CD4-positive, alpha-beta T cell treated with Interleukin-12 subunit alpha and Interleukin-12 subunit beta, for 1 hour (primary cell): Measurements from ENCODE around the gene BCAS1.
"Not testable (repeated sequence)": the region's sequence is repeated elsewhere in the genome, so short reads cannot be mapped to it uniquely, and the experiment has no call there.

ENCODE experiments used
- DNase-seq: peaks from one replicate; pipeline ENCODE4 v3.0.0-alpha.2; 2020

The BCAS1 gene

GRCh38 chr20:53981130-53981529 lies 89.3 kb downstream of the BCAS1 start:
- DNase-seq, result no peak

DNA sequence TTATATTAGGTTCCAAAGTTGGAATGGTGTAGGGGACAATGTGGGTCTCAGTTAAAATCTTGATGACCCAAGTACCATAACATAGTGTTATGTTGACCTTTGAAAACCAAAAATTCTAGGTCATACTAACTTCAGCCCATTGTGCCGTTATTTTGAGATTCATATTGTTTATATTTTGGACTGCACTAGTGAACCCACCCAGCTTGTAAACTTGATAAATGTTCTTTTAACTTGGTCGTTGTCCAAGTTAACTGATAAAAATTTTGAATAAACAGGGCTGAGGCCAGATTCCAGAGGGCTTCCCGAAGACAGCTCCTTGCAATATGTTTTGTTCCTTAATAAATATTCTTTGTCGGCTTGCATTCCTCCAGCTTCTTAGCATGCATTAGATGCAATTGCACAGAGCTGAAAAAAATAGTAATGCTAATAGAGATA lies 90.3 kb downstream of the BCAS1 start:
- no peak for DNase-seq

- no peak for DNase-seq
Observed at GRCh38 chr20:53978497-53978896, 91.9 kb downstream of the BCAS1 start.

DNA sequence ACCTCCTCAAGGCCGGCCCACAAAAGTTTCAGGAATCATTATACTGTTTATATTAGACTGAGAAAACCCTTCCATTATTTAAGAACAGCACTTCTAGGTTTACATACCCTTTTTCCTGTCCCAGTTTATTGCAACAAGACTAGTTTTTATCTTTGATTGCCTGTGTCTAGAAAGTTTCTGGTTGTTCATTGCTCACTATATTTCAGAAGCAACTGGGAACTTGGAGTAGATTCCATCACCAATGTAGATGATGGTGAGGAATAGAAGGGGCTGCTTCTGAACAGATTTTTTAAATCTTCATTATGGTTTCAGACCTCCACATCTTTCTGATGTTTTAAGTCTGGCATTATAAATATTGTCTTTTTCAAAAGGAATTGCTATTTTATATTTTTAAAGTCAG lies 93.0 kb downstream of the BCAS1 start:
- DNase-seq, result no peak

DNA sequence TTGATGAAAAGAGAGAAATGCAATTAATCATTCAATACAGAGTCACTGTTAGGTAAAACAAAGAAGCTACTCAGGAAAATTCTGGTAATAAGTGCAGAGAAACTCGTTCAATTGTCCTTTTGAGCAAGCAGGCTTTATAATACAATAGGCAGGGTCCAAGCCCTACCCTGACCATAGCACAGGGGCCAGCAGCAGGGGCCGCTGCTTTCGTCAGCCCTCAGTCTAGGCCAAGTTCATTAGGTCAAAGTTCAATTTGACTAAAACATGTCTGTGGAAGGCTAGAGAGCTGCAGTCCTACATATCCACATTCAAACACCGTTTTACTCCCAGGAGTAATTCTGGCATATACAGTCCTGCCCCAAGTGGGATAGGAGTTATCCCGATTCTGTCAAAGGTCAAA lies 94.6 kb downstream of the BCAS1 start:
- no peak for DNase-seq

DNA sequence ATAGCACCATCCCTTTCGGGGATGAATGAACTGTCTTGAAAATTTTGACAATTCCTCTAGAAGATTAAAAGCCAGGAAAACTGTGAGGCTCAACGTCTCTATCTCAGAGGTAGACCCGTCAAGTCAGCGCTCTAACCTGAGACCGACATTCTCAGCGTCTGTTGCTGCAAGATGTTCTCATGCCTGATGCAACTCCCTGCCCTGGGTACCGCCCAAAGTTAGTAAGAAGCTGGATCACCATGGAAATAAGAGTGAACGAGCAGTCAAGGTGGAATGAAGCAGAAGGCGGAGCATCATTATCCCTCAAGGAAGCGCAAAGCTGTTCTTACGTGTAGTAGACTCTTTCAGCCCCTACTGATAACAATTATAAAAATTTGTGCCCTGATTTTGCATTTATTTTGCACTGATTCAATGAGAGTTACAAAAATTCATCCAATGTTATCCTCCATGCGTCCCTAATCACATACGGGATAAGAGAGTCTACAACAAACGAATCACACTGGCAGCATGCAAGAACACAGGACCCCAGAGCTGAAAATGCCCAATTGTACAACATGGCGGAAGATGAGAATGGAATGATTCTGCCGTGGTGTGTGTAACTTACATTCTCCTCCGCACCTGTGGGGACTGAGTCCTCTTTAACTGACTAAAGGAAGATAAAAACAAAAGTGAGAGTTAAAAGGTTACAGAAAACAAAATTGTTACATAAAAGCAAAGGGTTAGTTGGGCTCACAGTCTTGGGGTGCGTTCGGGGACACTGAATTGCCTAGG lies 95.4 kb downstream of the BCAS1 start:
- DNase-seq, result no peak

DNA sequence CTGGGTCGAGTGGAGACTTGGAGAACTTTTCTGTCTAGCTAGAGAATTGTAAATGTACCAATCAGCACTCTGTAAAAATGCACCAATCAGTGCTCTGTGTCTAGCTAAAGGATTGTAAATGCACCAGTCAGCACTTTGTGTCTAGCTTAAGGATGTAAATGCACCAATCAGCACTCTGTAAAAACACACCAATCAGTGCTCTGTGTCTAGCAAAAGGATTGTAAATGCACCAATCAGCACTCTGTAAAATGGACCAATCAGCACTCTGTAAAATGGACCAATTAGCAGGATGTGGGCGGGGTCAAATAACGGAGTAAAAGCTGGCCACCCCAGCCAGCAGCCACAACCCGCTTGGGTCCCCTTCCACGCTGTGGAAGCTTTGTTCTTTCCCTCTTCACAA lies 96.5 kb downstream of the BCAS1 start:
- DNase-seq, result not testable (repeated sequence)

- no peak for DNase-seq
Observed at GRCh38 chr20:53972179-53972578, 98.2 kb downstream of the BCAS1 start.

DNA sequence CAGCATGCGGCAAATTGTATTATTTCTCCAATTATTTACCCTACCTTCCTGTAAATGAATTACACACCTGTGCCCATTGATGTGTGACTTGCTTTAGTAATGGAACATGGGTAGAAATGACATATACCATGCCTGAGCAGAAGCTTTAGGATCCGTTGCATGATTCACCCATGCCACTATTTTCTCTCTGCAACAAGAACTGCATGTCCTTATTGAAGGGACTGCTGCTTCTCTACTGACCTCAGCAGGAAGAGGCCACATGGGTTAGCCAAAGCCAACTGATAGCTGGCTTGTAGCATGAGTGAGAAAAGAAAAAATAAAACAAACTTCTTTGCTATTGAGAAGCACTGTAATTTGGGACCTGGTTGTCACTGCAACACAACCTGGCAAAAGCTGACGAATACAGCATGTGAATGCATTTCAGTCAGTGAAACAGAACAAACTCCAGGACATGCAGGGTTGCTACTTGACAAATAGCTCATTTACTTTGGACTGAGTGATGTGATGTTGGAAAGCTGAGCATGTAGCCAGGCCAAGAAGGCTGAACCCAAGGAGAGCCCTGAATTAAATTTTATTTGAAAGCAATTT lies 99.2 kb downstream of the BCAS1 start:
- no peak for DNase-seq

- no peak for DNase-seq
Observed at GRCh38 chr20:53970232-53970631, 100.2 kb downstream of the BCAS1 start.

DNA sequence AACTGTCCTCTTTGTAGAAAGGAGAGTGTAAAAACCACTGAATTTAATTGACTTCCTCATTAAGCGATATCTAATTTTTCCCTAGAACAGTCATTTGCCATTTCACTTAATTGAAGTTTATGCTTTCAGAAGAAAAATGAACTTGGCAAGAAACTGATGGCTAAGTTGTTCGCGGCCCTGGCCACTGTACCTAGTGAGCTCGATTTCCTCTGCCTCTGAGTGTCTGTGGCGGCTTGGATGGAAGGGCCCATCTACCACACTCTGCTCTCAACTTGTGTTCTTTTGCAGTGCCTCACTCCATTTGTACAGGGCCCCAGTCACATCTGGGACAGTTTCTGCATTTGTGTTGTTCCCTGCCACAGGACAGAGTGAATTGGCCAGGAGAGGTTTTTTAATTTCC lies 102.9 kb downstream of the BCAS1 start:
- no peak for DNase-seq

DNA sequence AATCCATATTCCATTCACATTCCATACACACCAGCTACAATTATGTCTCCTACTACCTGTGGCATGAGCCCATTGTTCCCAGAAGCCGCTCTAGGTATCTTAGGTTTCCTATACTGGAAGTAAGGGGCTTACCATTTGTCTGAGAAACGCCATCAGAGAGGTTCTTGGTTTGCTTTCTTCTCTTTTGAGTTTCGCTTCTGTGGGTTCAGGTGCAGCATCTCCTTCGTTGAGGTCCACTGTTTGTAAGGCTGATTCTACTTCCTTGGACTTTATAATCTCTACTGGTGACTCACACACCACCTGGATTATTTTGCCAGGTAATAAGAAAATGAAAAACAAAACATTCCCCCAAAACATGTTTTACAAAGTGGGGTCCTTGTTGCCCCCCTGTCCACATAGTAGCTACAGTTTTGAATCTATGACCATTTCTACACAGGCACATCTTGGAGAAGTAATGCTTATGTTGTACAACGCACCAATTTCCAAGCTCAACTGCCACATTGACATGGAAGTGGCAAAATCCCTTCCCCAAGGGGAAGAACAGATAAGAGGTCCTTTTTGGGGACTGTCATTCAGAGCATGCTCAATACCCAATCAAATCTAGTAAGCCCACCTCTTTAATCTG lies 103.5 kb downstream of the BCAS1 start:
- no peak for DNase-seq

- DNase-seq, result no peak
Observed at GRCh38 chr20:53964501-53965253, 105.7 kb downstream of the BCAS1 start.

DNA sequence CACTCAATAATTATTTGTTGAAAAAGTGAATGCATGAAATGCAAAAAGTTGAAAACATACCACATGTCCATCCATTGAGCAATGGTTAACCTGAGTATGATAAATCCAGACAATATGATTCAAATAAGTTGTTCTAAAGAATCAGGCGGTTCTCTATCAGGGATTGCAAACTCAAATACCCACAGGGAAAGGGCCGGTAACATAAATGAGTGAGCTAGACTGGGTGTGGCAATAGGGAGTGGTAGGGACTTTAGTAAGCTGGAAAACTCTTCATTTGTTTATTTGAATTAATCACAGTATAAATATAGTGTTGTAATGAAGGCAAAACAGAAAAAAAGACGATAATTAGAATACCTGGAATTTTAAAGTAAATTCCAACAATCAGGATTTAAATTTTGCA lies 106.3 kb downstream of the BCAS1 start:
- DNase-seq, result no peak

DNA sequence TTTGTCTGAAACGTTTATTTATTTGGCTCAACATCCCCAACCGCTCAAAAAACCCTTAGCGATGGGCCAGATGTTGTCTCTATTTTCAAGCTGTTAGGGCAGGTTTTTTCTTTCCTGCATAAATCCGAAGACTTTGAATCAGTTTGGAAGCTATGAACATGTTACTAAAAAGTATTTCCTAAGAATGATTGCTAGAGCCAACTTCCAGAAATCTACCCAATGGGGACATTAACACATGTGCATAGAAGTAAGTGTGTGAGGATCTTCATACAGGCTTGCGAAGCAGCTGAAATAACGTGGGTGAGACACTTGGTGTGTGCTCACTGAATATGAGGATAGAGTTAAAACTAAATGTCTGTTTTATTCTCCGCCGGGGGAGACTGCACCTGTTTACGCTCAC lies 106.8 kb downstream of the BCAS1 start:
- DNase-seq, result no peak

- DNase-seq, result no peak
Observed at GRCh38 chr20:53962388-53962787, 108.0 kb downstream of the BCAS1 start.

DNA sequence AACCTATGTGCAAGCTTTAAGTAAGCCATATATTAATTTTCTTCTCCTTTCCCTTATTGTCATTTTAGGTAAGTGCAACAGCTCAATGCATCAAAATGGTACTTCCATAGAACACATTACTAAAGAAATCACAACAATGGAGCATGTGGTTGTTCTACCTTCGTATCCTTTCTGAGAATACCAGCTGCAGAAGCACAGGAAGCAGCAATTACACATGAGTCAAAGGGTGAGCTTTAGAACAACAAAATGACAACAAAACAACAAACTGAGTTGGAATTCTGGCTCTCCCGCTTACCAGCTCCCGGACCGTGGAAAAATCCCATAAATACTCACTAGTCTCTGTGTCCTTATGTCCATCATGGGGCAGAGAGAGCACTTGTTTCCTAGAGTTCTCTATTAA lies 108.9 kb downstream of the BCAS1 start:
- DNase-seq, result no peak

DNA sequence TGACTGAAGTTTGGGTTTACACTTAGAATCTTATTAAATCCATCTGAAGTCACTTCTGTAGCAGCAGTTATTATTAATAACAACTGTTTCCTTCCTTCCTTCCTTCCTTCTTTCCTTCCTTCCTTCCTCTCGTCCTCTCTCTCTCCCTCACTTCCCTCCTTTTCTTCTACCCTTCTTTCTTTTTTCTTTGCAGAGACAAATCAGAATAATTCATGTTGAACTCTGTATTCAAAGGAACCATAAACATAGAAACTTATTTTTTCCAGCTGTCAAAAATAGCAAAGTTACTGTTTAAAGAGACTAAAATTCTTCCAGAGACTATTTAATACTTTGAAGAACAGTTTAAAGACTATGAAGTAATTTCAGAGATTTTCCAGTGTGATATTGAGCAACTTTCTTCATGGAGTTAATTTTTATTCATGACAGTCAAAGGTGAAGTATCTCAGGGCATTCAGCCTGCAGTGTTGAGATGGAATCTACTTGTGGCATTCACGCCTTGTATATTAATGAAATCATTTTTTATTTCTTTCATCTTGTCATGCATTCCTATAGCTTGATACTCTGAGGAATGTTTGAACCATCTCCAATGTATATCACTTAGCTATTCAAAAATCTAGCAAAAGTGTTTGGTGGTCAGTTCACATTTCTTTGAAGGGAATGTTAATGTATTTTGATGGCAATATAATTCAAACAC lies 109.7 kb downstream of the BCAS1 start:
- DNase-seq, result no peak

- no peak for DNase-seq
Observed at GRCh38 chr20:53959911-53960578, 110.3 kb downstream of the BCAS1 start.

- no peak for DNase-seq
Observed at GRCh38 chr20:53958260-53958659, 112.1 kb downstream of the BCAS1 start.

DNA sequence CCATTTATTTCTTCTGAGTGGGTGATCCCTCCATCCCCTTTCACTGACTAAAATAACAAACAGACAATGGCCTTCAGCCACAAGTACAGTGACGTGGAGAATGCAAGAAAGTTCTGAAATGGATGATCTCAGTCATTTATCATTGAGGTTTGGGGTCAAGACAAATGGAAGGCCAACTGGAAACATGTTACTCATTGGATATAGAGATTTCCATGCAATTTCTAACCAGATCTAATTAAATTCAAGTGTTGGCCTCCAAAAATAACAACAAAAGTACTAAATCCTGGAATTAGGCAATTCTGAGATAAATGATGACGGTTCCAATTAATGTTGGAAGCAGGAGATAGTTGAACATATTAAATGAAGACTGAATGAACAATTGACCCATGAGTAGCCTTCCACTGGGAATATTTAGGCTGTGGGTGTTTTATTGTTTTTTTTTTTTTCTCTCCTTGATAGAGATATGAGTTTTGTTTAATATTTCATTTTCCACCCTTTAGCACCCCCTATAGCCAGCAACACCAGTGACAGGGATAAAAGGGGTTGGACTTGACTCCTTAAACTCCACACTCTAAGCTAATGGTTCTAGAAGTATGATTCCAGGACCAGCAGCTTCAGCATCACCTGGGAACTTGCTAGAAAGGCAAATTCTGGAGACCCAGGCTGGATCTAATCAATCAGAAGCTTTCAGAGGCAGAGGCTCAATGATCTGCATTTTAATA lies 112.8 kb downstream of the BCAS1 start:
- no peak for DNase-seq
